Measurements from ENCODE around the gene MCL1.
A peak's percentile ranks its signal among the peaks of the same experiment; 100 is the strongest.

DNA sequence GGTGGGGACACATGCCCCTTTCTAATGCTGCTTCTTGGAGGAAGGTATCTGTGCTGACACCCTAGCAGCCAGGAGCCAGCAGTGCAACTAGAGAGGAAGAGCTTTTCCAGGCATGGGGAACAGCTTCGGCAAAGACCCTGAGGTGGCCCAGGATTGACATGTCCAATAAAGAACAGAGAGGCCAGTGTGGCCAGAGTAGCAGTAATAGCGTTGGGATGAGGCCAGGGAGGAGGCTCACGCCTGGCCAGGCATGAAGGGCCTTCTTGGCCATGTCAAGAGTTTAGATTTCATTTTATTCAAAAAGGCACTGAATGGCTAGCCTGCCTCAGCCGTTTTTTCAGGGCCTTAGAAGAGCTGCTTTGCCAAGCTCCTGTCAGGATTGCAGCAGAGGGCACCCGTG lies 46.5 kb downstream of the MCL1 start:
- TF ChIP-seq, protein P1, sequence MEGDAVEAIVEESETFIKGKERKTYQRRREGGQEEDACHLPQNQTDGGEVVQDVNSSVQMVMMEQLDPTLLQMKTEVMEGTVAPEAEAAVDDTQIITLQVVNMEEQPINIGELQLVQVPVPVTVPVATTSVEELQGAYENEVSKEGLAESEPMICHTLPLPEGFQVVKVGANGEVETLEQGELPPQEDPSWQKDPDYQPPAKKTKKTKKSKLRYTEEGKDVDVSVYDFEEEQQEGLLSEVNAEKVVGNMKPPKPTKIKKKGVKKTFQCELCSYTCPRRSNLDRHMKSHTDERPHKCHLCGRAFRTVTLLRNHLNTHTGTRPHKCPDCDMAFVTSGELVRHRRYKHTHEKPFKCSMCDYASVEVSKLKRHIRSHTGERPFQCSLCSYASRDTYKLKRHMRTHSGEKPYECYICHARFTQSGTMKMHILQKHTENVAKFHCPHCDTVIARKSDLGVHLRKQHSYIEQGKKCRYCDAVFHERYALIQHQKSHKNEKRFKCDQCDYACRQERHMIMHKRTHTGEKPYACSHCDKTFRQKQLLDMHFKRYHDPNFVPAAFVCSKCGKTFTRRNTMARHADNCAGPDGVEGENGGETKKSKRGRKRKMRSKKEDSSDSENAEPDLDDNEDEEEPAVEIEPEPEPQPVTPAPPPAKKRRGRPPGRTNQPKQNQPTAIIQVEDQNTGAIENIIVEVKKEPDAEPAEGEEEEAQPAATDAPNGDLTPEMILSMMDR (IDR thresholded peaks at IDR 0.05) = peak; percentile 75
- TF ChIP-seq ZFX (IDR thresholded peaks at IDR 0.05; ENCODE audit: borderline replicate concordance) = no peak

Measured in 22Rv1 (cell line).